HG02852 (cell line): ENCODE results near the gene DENND2A.
A peak's percentile ranks its signal among the peaks of the same experiment; 100 is the strongest.
"Not testable (repeated sequence)": the region's sequence is repeated elsewhere in the genome, so short reads cannot be mapped to it uniquely, and the experiment has no call there.

ENCODE experiments used
- ATAC-seq: cut with Tn5 transposase; IDR thresholded peaks from one replicate; pipeline ENCODE4 v1.9.1; 2021; ENCODE audit warnings: mild to moderate bottlenecking, moderate library complexity; ENCODE audit not compliant: unreplicated experiment

Gene DENND2A

GRCh38 chr7:140517546-140518369 is 122.9 kb downstream of the DENND2A start:
- peak; percentile 55 for ATAC-seq

GRCh38 chr7:140512317-140513000 is 128.2 kb downstream of the DENND2A start:
- ATAC-seq = no peak

GRCh38 chr7:140509789-140510188 is 130.8 kb downstream of the DENND2A start:
- no peak for ATAC-seq

GRCh38 chr7:140507556-140507955 is 133.1 kb downstream of the DENND2A start:
- ATAC-seq = not testable (repeated sequence)

- no peak for ATAC-seq
These were observed 133.7 kb downstream of the DENND2A start for GRCh38 chr7:140506788-140507464.

- no peak for ATAC-seq
These were observed 138.6 kb downstream of the DENND2A start for GRCh38 chr7:140501966-140502365.

GRCh38 chr7:140497807-140498206 is 142.8 kb downstream of the DENND2A start:
- ATAC-seq = not testable (repeated sequence)

GRCh38 chr7:140497241-140497769 is 143.3 kb downstream of the DENND2A start:
- ATAC-seq = no peak

GRCh38 chr7:140495514-140496097 is 145.0 kb downstream of the DENND2A start:
- ATAC-seq = no peak

- no peak for ATAC-seq
These were observed 145.7 kb downstream of the DENND2A start for GRCh38 chr7:140494867-140495266.

- ATAC-seq = no peak
These were observed 151.6 kb downstream of the DENND2A start for GRCh38 chr7:140489026-140489359.

- ATAC-seq = no peak
These were observed 154.9 kb downstream of the DENND2A start for GRCh38 chr7:140485500-140486265.

GRCh38 chr7:140484951-140485499 is 155.6 kb downstream of the DENND2A start:
- no peak for ATAC-seq

GRCh38 chr7:140484479-140484878 is 156.1 kb downstream of the DENND2A start:
- ATAC-seq = no peak

GRCh38 chr7:140479739-140480084 is 160.9 kb downstream of the DENND2A start:
- ATAC-seq = no peak

- ATAC-seq = peak; percentile 94
These were observed 161.4 kb downstream of the DENND2A start, which contains the start of gene MKRN1 for GRCh38 chr7:140479062-140479738. Gene MKRN1 (minus strand): TSS chr7:140479505. CDS start chr7:140479344, 161 bp downstream.

GRCh38 chr7:140478246-140479061 is 162.2 kb downstream of the DENND2A start:
- peak; percentile 15 for ATAC-seq

- no peak for ATAC-seq
These were observed 163.8 kb downstream of the DENND2A start for GRCh38 chr7:140476698-140477261.
